ENCODE data around the gene ACSL1. TPM values are rescaled to one million over a fixed set of nuclear protein-coding genes. Genes with fewer than 3 reads are reported as not detected.
A peak's percentile ranks its signal among the peaks of the same experiment; 100 is the strongest.

ACSL1 gene
- total RNA-seq, 1 donor from 2014 or later = 321 TPM

- intact Hi-C loops (cut with DNase I) = no loop called here
- no peaks in the 10 kb centered on the region for H3K9me3 ChIP-seq
- H3K4me3 ChIP-seq = no peak overlapping the region
- peaks cover 68% of the 10 kb centered on the region for H3K4me1 ChIP-seq
- ATAC-seq (no peak), DNase-seq (no peak)
- H3K27me3 ChIP-seq (ENCODE audit: low read depth) = no peaks in the 10 kb centered on the region
- H3K36me3 ChIP-seq = no peaks in the 10 kb centered on the region
- no peak overlapping the region for H3K27ac ChIP-seq
- TF ChIP-seq CTCF (IDR thresholded peaks at IDR 0.05) = no peak
These were observed 8.1 kb downstream of the ACSL1 start for GRCh38 chr4:184817494-184818215.

GRCh38 chr4:184816962-184817361 lies 8.8 kb downstream of the ACSL1 start:
- no peak overlapping the region for H3K27ac ChIP-seq
- intact Hi-C loops (cut with DNase I) = no loop called here
- no peaks in the 10 kb centered on the region for H3K36me3 ChIP-seq
- H3K4me1 ChIP-seq = peaks cover 75% of the 10 kb centered on the region
- H3K27me3 ChIP-seq (ENCODE audit: low read depth) = no peaks in the 10 kb centered on the region
- DNase-seq = no peak
- H3K9me3 ChIP-seq = no peaks in the 10 kb centered on the region
- H3K4me3 ChIP-seq = no peak overlapping the region
- no peak for TF ChIP-seq CTCF (IDR thresholded peaks at IDR 0.05)
- no peak for ATAC-seq

- Histone ChIP-seq H3K36me3 (no peaks in the 10 kb centered on the region), H3K27me3 (ENCODE audit: low read depth) (no peaks in the 10 kb centered on the region), H3K27ac (peak overlapping the region; percentile 61), H3K4me3 (no peak overlapping the region), H3K9me3 (no peaks in the 10 kb centered on the region), H3K4me1 (peaks cover 77% of the 10 kb centered on the region)
- ATAC-seq = peak; percentile 75 to 83
- TF ChIP-seq CTCF (IDR thresholded peaks at IDR 0.05) = no peak
- DNase-seq = peak; percentile 84
- intact Hi-C loops (cut with DNase I) = no loop called here
These were observed 10.5 kb downstream of the ACSL1 start for GRCh38 chr4:184815046-184815877.

DNA sequence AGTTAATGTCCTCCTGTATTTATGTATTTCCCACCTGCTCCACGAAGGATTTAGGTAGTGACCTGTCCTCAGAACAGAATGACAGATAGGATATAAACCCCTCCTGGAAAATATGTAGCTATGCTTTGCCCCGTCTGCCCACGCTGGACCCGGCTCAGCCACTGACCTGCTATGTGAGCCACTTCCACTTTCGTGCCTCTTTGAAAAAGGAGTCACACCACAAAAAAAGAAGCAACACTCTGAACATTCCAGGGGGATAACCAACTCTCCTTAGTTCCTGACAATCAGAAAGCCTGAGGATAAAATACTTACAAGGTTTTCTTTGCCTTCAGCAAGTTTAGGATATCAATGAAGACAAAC lies 11.1 kb downstream of the ACSL1 start:
- DNase-seq (no peak), ATAC-seq (peak in 1 of 2 donors; percentile 13)
- intact Hi-C loops (cut with DNase I) = no loop called here
- no peaks in the 10 kb centered on the region for H3K27me3 ChIP-seq (ENCODE audit: low read depth)
- no peaks in the 10 kb centered on the region for H3K36me3 ChIP-seq
- H3K27ac ChIP-seq = peak overlapping the region; percentile 61
- TF ChIP-seq CTCF (IDR thresholded peaks at IDR 0.05) = no peak
- peaks cover 75% of the 10 kb centered on the region for H3K4me1 ChIP-seq
- H3K4me3 ChIP-seq = no peak overlapping the region
- no peaks in the 10 kb centered on the region for H3K9me3 ChIP-seq

GRCh38 chr4:184812651-184813181 lies 13.1 kb downstream of the ACSL1 start:
- ATAC-seq = no peak
- H3K4me3 ChIP-seq = no peak overlapping the region
- H3K4me1 ChIP-seq = peaks cover 81% of the 10 kb centered on the region

More at GRCh38 chr4:184812651-184813181, 13.1 kb downstream of the ACSL1 start:
- no peaks in the 10 kb centered on the region for H3K27me3 ChIP-seq (ENCODE audit: low read depth)
- intact Hi-C loops (cut with DNase I) = no loop called here
- no peak for DNase-seq
- no peak for TF ChIP-seq CTCF (IDR thresholded peaks at IDR 0.05)
- peak overlapping the region; percentile 61 for H3K27ac ChIP-seq
- no peaks in the 10 kb centered on the region for H3K36me3 ChIP-seq
- H3K9me3 ChIP-seq = no peaks in the 10 kb centered on the region
